ENCODE data around the gene TRPV4. TPM values are rescaled to one million over a fixed set of nuclear protein-coding genes. Genes with fewer than 3 reads are reported as not detected.

TRPV4 gene
- total RNA-seq, 2 experiments from 2014 or later = 2.1 TPM; not detected in 1

DNA sequence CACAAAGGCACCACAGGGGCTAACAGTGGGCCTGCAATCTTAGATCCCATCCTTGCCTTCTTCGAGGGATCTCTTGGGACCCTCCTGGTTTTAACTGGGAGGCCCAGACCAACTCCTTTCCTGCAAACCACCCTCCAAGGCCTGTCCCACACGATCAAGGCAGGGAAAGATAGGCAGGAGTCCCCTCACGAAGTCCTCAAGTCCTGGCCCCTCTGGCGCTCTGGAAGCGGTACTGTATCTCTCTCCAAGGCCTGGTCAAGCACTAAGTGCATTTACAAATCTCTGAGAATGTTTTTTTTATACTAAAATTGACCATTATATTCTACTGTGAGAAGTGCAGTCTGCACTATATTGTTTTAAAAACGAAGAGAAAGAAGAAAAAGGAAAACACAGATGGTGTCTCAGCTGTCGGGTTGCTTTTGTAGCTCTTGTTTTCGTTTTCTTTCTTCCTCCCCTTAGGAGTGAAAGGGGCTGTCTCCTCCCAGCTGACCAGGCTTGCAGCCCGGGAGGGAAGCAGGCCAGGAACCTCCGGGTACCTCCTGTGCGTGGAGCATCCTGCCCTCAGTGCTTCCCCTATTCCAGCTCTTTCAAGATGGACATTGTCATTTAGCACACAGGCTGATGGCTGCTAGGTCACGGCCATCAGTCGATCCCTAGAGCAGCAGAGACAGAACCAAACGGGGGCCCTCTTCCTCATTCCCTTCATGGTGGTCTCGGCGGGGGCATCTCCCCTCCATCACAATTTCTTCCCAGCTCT is 62.9 kb downstream of the TRPV4 start:
- intact Hi-C loops (cut with micrococcal nuclease; ENCODE audit: unreplicated experiment) = no loop called here
- no peaks in the 10 kb centered on the region for H3K9me2 ChIP-seq (ENCODE audit: insufficient read depth, low read length)
- no peak for TF ChIP-seq EZH2phosphoT487 (IDR thresholded peaks at IDR 0.05; ENCODE audit: borderline replicate concordance, low read depth, low read length)
- TF ChIP-seq CTCF (conservative IDR thresholded peaks at IDR 0.05; ENCODE audit: low read length) = no peak
- H4K20me1 ChIP-seq (ENCODE audit: insufficient read depth, low read length) = no peaks in the 10 kb centered on the region
- no peak for DNase-seq (ENCODE audit: low spot score)
- no peaks in the 10 kb centered on the region for H3K36me3 ChIP-seq (ENCODE audit: insufficient read depth, low read length)
- H3K79me2 ChIP-seq (ENCODE audit: insufficient read depth, low read depth, low read length) = no peaks in the 10 kb centered on the region
- no TSS peak for BruUV-seq (replicated peaks)
- no peak overlapping the region for H3K4me3 ChIP-seq (ENCODE audit: low read depth, low read length, poor library complexity, severe bottlenecking)
- no peak overlapping the region for H3K27ac ChIP-seq (ENCODE audit: low read depth, low read length, poor library complexity, severe bottlenecking)
- ChIA-PET POLR2A (interaction anchor here (0.6 kb wide), 1 partner anchor 142 kb away, joined by 3 read pairs; no protein-coding TSS in a partner anchor), CTCF (ENCODE audit: unreplicated experiment) (no interaction called here)
- H2AFZ ChIP-seq (ENCODE audit: low read length) = no peak overlapping the region
- H3K9me3 ChIP-seq (ENCODE audit: low read length) = no peaks in the 10 kb centered on the region
- H3K4me1 ChIP-seq (ENCODE audit: insufficient read depth, low read length, poor library complexity, severe bottlenecking) = no peaks in the 10 kb centered on the region
- H3K4me2 ChIP-seq (ENCODE audit: low read length) = no peak overlapping the region

- no peaks in the 10 kb centered on the region for H3K79me2 ChIP-seq (ENCODE audit: insufficient read depth, low read depth, low read length)
- TF ChIP-seq EZH2phosphoT487 (IDR thresholded peaks at IDR 0.05; ENCODE audit: borderline replicate concordance, low read depth, low read length) (no peak), CTCF (conservative IDR thresholded peaks at IDR 0.05; ENCODE audit: low read length) (no peak)
- no peaks in the 10 kb centered on the region for H3K9me2 ChIP-seq (ENCODE audit: insufficient read depth, low read length)
- ChIA-PET CTCF (ENCODE audit: unreplicated experiment) (no interaction called here), POLR2A (interaction anchor here (0.7 kb wide), 1 partner anchor 1790 kb away, joined by 3 read pairs; no protein-coding TSS in a partner anchor)
- H3K4me3 ChIP-seq (ENCODE audit: low read depth, low read length, poor library complexity, severe bottlenecking) = no peak overlapping the region
- H3K36me3 ChIP-seq (ENCODE audit: insufficient read depth, low read length) = no peaks in the 10 kb centered on the region
- H3K27ac ChIP-seq (ENCODE audit: low read depth, low read length, poor library complexity, severe bottlenecking) = no peak overlapping the region
- no peak overlapping the region for H3K4me2 ChIP-seq (ENCODE audit: low read length)
- no peaks in the 10 kb centered on the region for H3K9me3 ChIP-seq (ENCODE audit: low read length)
- no peak for DNase-seq (ENCODE audit: low spot score)
- intact Hi-C loops (cut with micrococcal nuclease; ENCODE audit: unreplicated experiment) = no loop called here
- H4K20me1 ChIP-seq (ENCODE audit: insufficient read depth, low read length) = no peaks in the 10 kb centered on the region
- no peaks in the 10 kb centered on the region for H3K4me1 ChIP-seq (ENCODE audit: insufficient read depth, low read length, poor library complexity, severe bottlenecking)
- BruUV-seq (replicated peaks) = no TSS peak
- no peak overlapping the region for H2AFZ ChIP-seq (ENCODE audit: low read length)
Measured at GRCh38 chr12:109768901-109769670, 64.1 kb downstream of the TRPV4 start.

Data from OCI-LY7 (cell line).